ENCODE data around the gene FGD5.

Gene FGD5

DNA sequence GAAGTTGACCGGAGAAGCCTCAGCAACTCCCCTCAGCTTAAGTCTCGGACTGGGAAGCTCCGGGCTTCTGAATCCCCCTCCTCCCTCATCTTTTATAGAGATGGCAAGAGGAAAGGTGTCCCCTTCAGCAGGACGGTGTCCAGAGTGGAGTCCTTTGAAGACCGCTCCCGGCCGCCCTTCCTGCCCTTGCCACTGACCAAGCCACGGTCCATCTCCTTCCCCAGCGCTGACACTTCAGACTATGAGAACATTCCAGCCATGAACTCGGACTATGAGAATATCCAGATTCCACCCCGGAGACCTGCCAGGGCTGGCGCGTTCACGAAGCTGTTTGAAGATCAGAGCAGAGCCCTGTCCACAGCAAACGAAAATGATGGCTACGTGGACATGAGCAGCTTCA is 2.4 kb downstream of the FGD5 start:
- Mint-ChIP-seq H3K27ac (no peak overlapping the region), H3K9me3 (no peaks in the 10 kb centered on the region), H3K27me3 (peaks cover 14% of the 10 kb centered on the region), H3K36me3 (ENCODE audit: low read depth) (no peaks in the 10 kb centered on the region), H3K4me3 (no peak overlapping the region), H3K4me1 (ENCODE audit: low read depth) (peaks cover 11% of the 10 kb centered on the region)
- intact Hi-C loops (cut with micrococcal nuclease) = no loop called here

DNA sequence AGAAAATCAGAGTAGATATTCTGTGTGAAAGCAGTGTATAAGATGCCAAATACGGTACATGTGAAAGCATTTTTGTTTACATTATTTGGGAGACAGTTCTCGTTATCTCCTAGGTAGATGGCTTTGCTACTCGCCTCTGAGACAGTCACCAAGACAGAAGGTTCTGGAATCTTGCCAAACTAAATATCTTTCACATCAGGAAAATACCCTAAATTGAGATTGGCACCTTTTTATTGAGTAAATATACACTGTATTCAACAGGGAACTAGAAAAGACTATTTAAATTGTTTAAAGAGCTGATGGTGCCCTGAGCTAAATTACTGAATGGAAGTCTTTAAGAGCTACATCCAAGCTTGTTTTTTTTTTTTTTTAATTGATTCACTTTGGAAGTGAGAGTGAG is 3.4 kb downstream of the FGD5 start:
- no peak overlapping the region for H3K27ac Mint-ChIP-seq
- peaks cover 11% of the 10 kb centered on the region for H3K4me1 Mint-ChIP-seq (ENCODE audit: low read depth)
- H3K27me3 Mint-ChIP-seq = peaks cover 15% of the 10 kb centered on the region
- H3K36me3 Mint-ChIP-seq (ENCODE audit: low read depth) = no peaks in the 10 kb centered on the region
- H3K4me3 Mint-ChIP-seq = no peak overlapping the region
- intact Hi-C loops (cut with micrococcal nuclease) = no loop called here
- H3K9me3 Mint-ChIP-seq = no peaks in the 10 kb centered on the region

DNA sequence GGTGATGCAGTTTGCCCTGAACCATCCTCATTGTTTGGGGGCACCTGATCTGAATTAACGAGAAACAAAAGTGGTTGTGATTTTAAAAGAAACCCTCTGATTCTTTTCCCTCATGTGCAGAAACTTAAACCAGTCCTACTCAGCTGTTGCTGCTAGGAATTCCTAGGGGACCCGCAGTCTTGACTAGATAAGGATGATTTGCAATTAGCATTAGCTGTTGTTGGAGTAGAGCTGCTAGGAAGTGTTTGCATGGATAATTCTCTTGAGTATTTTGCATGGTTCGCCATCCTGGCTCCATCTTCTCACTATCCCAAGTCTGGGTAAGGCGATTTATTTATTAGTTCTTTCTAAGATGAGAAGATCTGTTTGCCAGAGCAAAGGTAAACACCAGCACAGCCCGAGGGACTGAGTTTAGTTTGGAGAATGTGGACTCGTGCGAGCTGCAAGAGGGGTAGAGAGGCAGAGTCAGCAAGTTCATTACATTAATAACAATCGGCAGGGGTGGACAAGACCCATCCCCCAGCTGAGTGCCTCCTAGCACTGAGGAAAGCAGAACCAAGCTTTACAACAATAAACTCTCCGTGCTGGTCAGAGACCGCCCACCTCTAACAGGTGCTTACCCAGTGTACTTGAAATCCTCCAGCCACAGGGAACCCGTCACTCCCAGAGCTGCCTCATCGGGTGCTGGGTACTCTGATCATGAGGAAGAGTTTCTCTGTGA is 4.1 kb downstream of the FGD5 start:
- Mint-ChIP-seq H3K4me1 (ENCODE audit: low read depth) (peaks cover 11% of the 10 kb centered on the region), H3K9me3 (no peaks in the 10 kb centered on the region), H3K36me3 (ENCODE audit: low read depth) (no peaks in the 10 kb centered on the region), H3K4me3 (no peak overlapping the region), H3K27me3 (peaks cover 16% of the 10 kb centered on the region), H3K27ac (no peak overlapping the region)
- intact Hi-C loops (cut with micrococcal nuclease) = no loop called here

DNA sequence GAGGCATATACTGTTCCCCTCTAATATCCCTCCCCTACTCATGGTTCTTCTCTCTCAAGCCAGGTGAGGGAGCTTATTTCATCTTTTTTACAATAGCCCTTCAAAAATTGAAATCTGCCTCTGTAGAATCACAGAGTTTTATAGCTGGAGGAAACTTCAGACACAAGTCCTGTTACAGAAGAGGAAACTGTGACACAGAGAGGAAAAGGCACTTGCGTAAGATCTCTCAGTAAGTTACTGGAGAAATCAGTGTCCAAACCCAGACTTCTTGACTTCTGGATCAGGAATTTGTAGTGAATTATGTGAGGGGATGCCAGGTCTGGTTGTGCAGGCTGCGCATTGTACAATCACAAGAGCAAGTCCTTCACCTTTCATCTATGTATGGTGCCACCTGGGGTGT is 4.6 kb downstream of the FGD5 start:
- no peak overlapping the region for H3K4me3 Mint-ChIP-seq
- no peak overlapping the region for H3K27ac Mint-ChIP-seq
- no peaks in the 10 kb centered on the region for H3K36me3 Mint-ChIP-seq (ENCODE audit: low read depth)
- H3K27me3 Mint-ChIP-seq = peaks cover 19% of the 10 kb centered on the region
- peaks cover 11% of the 10 kb centered on the region for H3K4me1 Mint-ChIP-seq (ENCODE audit: low read depth)
- no peaks in the 10 kb centered on the region for H3K9me3 Mint-ChIP-seq
- intact Hi-C loops (cut with micrococcal nuclease) = no loop called here

DNA sequence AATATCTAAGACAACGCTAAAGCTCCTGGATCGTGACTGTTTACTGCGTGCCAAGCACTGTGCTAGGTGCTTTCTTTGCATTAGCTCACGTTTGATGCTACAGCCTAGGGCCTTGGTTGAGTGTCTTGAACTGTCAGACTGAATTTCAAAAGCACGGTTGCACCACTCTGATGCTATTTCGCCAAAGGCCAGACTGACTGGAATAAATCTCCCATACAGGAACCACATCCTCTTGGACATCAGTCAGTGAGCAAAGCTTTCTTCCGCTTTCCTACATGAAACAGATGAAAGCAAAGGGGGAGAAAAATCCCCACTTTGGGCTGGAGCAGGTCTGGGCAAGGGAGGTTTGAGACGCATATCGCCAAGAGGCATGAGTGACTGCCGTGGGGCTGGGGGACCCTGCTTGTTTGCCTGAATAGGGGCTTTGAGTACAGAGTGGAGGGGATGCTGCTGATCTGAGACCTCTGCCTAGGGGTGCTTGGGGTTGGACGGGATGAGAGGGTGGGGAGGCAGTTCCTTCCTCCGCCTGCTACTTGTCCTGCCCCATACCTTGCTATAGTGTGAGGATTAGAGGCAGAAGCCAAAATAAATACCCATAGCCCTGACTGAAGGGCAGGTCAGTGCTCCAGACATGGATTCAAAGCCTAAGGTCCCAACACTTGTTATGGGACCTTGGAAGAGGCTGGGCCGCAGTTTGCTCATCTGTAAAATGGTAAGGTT is 5.3 kb downstream of the FGD5 start:
- peaks cover 11% of the 10 kb centered on the region for H3K4me1 Mint-ChIP-seq (ENCODE audit: low read depth)
- no peak overlapping the region for H3K4me3 Mint-ChIP-seq
- no peaks in the 10 kb centered on the region for H3K36me3 Mint-ChIP-seq (ENCODE audit: low read depth)
- peaks cover 18% of the 10 kb centered on the region for H3K27me3 Mint-ChIP-seq
- H3K27ac Mint-ChIP-seq = no peak overlapping the region
- no peaks in the 10 kb centered on the region for H3K9me3 Mint-ChIP-seq
- intact Hi-C loops (cut with micrococcal nuclease) = no loop called here

DNA sequence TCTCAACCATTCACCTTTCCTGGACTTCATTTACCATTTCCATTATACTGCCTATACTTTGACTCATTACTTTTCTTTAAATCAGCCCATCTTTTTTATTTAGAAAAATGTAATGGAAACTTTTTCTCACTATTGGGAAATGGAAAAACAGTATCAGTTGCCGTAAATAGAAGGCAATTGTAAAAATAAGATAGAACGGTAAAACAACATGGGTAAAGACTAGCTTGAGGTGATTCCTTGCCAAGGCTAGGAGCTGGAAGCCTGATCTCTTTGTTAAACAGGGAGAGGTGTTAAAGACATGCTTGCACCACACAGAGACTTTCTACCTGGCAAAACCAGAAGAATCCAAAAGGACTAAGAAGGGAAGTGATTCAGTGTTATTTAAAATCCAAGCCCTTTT is 5.9 kb downstream of the FGD5 start:
- Mint-ChIP-seq H3K27ac (no peak overlapping the region), H3K4me3 (no peak overlapping the region), H3K9me3 (no peaks in the 10 kb centered on the region), H3K27me3 (peaks cover 16% of the 10 kb centered on the region), H3K36me3 (ENCODE audit: low read depth) (no peaks in the 10 kb centered on the region), H3K4me1 (ENCODE audit: low read depth) (peaks cover 11% of the 10 kb centered on the region)
- intact Hi-C loops (cut with micrococcal nuclease) = no loop called here

DNA sequence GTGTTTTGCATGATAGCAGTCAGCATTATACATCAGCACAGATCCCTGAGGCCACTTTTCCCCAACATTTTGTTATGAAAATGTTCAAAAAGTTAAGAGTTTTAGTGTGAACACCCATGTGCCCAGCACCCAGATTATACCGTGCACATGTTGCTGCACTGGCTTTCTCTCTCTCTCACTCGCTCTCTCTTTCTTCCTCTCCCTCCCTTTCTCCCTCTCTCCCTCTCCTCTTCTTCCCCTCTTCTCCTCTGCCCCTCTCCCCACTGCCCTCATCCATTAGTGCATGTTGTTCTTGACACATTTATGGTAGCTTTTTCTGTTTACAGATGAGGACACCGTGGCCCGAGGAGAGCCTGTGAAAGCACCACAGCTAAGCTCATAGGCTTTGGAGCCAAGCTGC is 7.3 kb downstream of the FGD5 start:
- intact Hi-C loops (cut with micrococcal nuclease) = no loop called here
- peaks cover 11% of the 10 kb centered on the region for H3K27me3 Mint-ChIP-seq
- no peak overlapping the region for H3K4me3 Mint-ChIP-seq
- H3K36me3 Mint-ChIP-seq (ENCODE audit: low read depth) = no peaks in the 10 kb centered on the region
- no peaks in the 10 kb centered on the region for H3K9me3 Mint-ChIP-seq
- H3K4me1 Mint-ChIP-seq (ENCODE audit: low read depth) = peaks cover 11% of the 10 kb centered on the region
- H3K27ac Mint-ChIP-seq = no peak overlapping the region

DNA sequence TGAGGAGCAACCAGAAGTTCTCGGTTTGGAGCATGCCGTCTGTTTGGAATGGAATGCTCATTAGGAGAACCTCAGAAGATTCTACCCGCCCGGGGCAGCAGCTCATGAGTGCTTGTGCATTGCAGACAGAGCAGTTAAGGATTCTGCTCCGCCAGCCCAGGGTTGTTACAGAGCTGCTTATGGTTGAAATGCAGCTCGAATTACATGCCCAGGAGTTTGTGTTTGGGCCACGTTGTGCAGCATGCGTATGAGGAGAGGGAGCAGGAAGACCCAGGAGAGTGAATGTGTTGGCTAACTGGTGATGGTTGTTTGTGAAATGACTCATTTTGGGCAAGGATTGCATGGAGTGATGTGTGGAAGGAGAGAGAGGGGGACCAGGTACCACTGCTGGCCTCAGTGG is 9.0 kb downstream of the FGD5 start:
- H3K36me3 Mint-ChIP-seq (ENCODE audit: low read depth) = no peaks in the 10 kb centered on the region
- no peaks in the 10 kb centered on the region for H3K9me3 Mint-ChIP-seq
- H3K27me3 Mint-ChIP-seq = peaks cover 11% of the 10 kb centered on the region
- intact Hi-C loops (cut with micrococcal nuclease) = no loop called here
- H3K27ac Mint-ChIP-seq = no peak overlapping the region
- H3K4me1 Mint-ChIP-seq (ENCODE audit: low read depth) = peaks cover 9% of the 10 kb centered on the region
- no peak overlapping the region for H3K4me3 Mint-ChIP-seq

DNA sequence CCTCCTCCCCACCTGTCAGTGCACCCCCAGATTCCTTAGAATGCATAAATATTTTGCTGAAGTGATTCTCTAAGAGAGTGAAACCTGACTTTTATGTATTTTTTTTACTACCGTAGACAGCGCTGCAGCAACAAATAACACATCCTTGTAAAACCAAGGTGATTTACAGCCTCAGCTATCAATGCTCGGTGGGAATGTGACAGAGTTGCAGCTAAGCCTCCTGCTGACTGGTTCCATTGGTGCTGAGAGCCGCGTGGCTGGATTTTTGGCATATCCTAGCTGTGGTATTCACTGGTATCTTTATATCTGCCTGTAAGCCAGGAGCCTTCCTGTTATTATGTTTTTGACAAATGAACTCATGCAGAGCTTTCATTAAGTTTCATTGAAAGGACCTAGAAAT is 11.0 kb downstream of the FGD5 start:
- Mint-ChIP-seq H3K4me3 (no peak overlapping the region), H3K4me1 (ENCODE audit: low read depth) (no peaks in the 10 kb centered on the region), H3K9me3 (no peaks in the 10 kb centered on the region), H3K27me3 (peaks cover 10% of the 10 kb centered on the region), H3K36me3 (ENCODE audit: low read depth) (no peaks in the 10 kb centered on the region), H3K27ac (no peak overlapping the region)
- intact Hi-C loops (cut with micrococcal nuclease) = no loop called here

DNA sequence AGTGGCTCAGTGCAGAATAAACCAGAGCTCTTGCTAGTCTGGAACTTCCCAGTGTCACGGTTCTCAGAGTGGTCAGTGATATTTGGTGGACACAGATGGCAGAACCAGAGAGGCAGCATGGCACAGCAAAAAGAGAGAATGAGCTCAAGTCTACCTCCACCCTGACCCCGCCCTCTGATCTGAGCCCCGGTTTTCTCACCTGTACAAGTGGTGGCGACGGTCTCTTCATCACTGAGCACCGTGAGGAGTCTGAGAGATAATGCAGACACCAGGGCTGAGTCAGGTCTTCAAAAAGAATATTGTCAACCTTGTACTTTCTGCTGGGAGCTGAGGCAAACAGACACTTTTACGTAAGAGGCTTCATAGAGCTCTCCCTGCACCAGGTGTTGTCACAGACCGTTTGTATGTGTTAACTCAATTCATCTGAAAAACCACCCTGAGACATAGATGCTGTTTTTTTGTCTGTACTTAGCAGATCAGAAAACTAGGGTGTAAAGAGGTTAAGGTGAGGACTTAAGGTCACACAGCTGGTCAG is 13.2 kb downstream of the FGD5 start:
- H3K9me3 Mint-ChIP-seq = no peaks in the 10 kb centered on the region
- H3K27me3 Mint-ChIP-seq = peaks cover 6% of the 10 kb centered on the region
- intact Hi-C loops (cut with micrococcal nuclease) = no loop called here
- no peak overlapping the region for H3K27ac Mint-ChIP-seq
- H3K36me3 Mint-ChIP-seq (ENCODE audit: low read depth) = no peaks in the 10 kb centered on the region
- no peaks in the 10 kb centered on the region for H3K4me1 Mint-ChIP-seq (ENCODE audit: low read depth)
- no peak overlapping the region for H3K4me3 Mint-ChIP-seq

DNA sequence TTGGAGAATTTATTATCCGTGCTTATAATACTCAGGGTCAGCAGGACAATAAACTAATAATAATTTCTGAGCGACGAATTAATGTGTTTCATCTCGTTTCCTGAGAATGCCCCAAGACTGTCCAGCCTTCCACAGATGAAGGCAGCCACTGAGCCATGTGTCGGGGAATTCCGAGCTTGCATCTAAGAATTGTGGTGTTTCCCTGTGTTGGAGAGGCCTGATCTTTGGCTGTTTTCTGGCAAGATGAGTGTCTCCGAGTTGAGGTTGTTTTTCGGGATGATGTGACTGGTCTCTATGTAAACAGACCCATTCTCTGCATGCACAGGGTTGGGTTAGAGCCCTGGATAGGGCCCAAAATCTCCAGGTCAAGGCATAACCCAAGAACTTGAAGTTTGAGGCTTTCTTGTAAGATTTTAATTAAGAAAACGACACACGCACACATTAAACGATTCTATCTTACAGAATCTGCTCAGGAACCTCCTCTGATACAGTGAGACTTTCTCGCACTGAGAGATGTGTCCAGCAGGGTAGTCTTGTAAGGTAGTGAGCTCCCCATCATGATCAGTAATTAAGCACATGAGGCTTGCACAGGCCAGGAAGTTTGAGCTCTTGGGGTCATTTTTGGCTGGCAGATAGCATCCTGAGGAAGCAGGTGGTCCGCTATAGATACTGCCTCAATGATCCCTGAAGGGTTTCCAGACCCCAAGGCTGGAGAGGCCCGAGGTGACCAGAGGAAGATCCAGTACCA is 14.4 kb downstream of the FGD5 start:
- intact Hi-C loops (cut with micrococcal nuclease) = no loop called here

DNA sequence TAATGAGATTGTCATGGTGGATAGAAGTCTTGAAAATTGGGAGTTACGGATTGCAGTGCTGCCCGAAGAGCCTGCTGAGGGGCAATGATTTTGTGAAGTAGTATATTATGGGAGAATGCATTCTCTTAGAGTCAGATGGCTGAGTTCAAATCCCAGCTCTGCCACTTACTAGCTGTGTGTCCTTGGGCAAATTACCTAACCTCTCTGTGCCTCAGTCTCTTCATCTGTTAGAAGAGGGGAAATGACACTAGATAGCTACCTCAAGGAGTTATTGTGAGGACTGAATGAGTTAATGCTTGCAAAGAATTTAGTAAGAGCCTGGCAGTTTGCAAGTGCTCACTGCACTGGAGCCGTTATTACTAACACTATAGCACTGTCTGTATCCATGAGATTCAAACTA is 15.4 kb downstream of the FGD5 start:
- intact Hi-C loops (cut with micrococcal nuclease) = no loop called here
- no peak overlapping the region for H3K4me3 Mint-ChIP-seq
- H3K36me3 Mint-ChIP-seq (ENCODE audit: low read depth) = no peaks in the 10 kb centered on the region
- no peaks in the 10 kb centered on the region for H3K9me3 Mint-ChIP-seq
- no peaks in the 10 kb centered on the region for H3K4me1 Mint-ChIP-seq (ENCODE audit: low read depth)
- peaks cover under 1% of the 10 kb centered on the region for H3K27me3 Mint-ChIP-seq
- H3K27ac Mint-ChIP-seq = no peak overlapping the region

More for the DNA sequence above, 14.4 kb downstream of the FGD5 start:
- Mint-ChIP-seq H3K4me3 (no peak overlapping the region), H3K27ac (no peak overlapping the region), H3K9me3 (no peaks in the 10 kb centered on the region), H3K36me3 (ENCODE audit: low read depth) (no peaks in the 10 kb centered on the region), H3K27me3 (peaks cover 2% of the 10 kb centered on the region), H3K4me1 (ENCODE audit: low read depth) (no peaks in the 10 kb centered on the region)

DNA sequence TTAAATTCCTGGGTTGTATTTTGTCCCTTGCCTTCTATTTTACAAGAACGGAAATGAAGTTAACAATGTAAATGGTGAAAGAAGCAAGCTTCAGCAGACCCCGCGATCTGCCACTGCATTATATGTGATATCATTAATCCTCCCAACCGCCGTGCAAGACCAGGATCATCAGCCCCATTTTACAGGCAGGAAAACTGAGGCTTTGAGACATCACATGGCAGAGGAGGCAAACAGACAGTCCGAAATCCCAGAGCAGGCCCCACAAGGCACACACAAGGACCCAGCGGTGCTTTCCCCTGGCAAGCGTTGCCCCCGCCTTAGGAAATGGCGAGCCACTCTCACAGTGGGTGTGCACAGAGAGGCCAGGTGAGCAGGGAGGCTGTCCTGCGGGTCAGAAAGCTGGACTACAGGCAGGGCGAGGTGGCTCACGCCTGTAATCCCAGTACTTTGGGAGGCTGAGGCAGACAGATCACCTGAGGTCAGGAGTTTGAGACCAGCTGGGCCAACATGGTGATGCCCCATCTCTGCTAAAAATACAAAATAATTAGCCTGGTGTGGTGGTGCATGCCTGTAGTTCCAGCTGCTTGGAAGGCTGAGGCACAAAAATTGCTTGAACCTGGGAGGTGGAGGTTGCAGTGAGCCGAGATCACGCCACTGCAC is 16.2 kb downstream of the FGD5 start:
- Mint-ChIP-seq H3K36me3 (ENCODE audit: low read depth) (no peaks in the 10 kb centered on the region), H3K9me3 (no peaks in the 10 kb centered on the region), H3K27ac (no peak overlapping the region), H3K4me3 (no peak overlapping the region), H3K4me1 (ENCODE audit: low read depth) (no peaks in the 10 kb centered on the region), H3K27me3 (peaks cover 4% of the 10 kb centered on the region)
- intact Hi-C loops (cut with micrococcal nuclease) = no loop called here

DNA sequence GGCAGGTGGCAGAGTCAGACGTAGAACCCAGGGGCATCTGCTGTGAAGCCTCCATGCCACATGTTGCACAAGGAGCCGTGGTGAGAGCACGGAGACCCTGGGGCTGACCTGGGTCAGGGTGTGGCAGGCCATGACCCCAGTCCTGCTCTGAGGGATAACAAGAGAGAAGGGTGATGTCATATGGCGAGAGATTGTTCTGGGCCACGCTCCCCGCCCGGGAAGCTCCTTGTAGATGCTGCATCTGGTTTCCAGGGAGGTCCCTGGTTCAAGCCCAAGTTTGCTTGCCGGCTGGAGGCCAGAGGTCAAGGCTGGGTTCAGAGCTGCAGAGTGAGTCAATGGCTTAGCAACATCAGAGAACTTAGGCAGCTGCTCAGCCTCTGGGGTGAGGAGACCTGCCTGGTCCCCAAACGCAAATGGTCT is 17.3 kb downstream of the FGD5 start:
- Mint-ChIP-seq H3K27me3 (peaks cover 5% of the 10 kb centered on the region), H3K9me3 (no peaks in the 10 kb centered on the region), H3K4me3 (no peak overlapping the region), H3K4me1 (ENCODE audit: low read depth) (no peaks in the 10 kb centered on the region), H3K27ac (no peak overlapping the region), H3K36me3 (ENCODE audit: low read depth) (no peaks in the 10 kb centered on the region)
- intact Hi-C loops (cut with micrococcal nuclease) = no loop called here

All from dendritic cell treated with granulocyte-macrophage colony-stimulating factor and Interleukin-4, amounts not matched to agents 40 ng/mL and 50 ng/mL, for 4 days (primary cell).